Erythroblast (primary cell): ENCODE measurements around the gene POGZ.

Experiments used
- GATA1 ChIP-seq: IDR thresholded peaks from 2 replicates; pipeline ENCODE4 v1.6.1; 2011; ENCODE audit warnings: low read depth, mild to moderate bottlenecking, control low read depth, low read length, moderate library complexity
- POLR2A ChIP-seq: IDR thresholded peaks from 2 replicates; pipeline ENCODE4 v1.6.1; 2011; ENCODE audit warnings: mild to moderate bottlenecking, low read length

DNA sequence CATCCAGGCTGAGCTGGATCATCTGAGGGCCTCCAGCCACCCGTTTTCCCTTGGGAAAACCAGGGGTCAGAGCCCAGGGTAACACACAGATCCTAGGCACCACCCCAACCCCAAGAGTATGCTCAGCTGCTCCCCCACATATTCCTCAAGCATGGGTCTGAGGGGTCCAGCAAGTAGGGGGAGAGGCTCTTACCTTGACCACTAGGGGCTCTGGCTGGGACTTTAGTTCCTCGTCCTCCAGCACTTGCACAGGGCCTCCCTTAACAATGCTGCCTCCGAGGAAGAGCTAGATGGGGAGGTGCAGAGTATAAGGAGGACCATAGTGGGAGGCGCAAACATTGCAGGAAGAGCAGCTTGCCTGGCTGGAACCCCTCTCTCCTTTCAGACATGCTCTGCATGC is 94.3 kb downstream of the POGZ start:
- TF ChIP-seq POLR2A (no peak), GATA1 (no peak)
